ENCODE measurements around the gene CTIF.

CTIF gene

DNA sequence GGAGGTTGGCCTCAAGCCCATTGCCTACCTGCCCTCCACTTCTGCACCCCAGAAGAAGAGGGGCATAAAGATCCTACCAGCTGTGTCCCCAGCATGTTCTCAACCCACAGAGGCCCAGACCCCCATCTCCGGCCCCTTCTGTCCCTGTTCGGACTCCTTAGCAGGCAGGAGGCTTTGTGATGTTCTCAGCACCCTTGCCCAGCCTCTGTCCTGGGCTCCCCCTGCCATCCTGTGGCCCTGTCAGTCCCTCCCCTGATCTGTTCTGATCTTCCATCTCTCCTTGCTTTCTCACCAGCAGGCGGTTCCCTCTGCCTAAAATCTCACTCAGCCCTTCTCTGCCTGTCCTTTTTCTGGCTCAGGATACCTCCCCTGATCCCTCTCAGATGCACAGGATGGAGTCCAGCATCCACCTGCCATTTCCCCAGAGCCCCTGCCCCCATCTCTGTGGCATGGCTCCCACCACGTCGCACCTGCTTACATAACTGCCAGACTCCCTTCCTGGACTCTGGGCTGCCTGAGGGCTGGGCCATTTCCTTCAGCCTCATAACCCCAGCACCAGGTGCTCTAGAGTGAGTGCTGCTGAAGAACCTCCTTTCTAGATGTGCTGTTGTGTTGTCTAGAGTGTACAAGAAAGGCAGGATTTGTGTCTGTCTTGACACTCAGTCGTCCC, 134.0 kb downstream of the CTIF start:
- TF ChIP-seq, protein P1, sequence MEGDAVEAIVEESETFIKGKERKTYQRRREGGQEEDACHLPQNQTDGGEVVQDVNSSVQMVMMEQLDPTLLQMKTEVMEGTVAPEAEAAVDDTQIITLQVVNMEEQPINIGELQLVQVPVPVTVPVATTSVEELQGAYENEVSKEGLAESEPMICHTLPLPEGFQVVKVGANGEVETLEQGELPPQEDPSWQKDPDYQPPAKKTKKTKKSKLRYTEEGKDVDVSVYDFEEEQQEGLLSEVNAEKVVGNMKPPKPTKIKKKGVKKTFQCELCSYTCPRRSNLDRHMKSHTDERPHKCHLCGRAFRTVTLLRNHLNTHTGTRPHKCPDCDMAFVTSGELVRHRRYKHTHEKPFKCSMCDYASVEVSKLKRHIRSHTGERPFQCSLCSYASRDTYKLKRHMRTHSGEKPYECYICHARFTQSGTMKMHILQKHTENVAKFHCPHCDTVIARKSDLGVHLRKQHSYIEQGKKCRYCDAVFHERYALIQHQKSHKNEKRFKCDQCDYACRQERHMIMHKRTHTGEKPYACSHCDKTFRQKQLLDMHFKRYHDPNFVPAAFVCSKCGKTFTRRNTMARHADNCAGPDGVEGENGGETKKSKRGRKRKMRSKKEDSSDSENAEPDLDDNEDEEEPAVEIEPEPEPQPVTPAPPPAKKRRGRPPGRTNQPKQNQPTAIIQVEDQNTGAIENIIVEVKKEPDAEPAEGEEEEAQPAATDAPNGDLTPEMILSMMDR (IDR thresholded peaks at IDR 0.05; ENCODE audit: insufficient read depth, low read depth, low read length, missing control alignments), result no peak
- no peak overlapping the region for H3K4me3 ChIP-seq (ENCODE audit: low read depth, low read length)
- DNase-seq (ENCODE audit: low read depth), result no peak

DNA sequence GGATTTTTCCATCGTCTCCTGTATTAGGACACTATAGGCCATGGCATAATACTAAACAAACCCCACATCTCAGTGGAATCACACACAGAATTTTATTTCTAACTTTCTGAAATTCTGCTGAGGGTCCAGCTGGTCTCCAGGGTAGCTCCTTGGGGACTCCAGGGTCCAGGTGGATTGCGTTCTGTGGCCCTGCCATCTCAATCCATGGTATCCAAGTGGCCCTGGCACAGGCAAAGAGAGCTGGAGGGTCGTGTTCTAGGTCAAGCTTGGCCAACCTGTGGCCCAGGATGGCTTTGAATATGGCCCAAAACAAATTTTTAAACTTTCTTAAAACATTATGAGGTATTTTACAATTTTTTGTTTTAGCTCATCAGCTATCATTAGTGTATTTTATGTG, 134.6 kb downstream of the CTIF start:
- no peak for DNase-seq (ENCODE audit: low read depth)
- no peak overlapping the region for H3K4me3 ChIP-seq (ENCODE audit: low read depth, low read length)
- TF ChIP-seq, protein P1 (IDR thresholded peaks at IDR 0.05; ENCODE audit: insufficient read depth, low read depth, low read length, missing control alignments), result no peak

GRCh38 chr18:48673853-48674721, 135.3 kb downstream of the CTIF start:
- no peak overlapping the region for H3K4me3 ChIP-seq (ENCODE audit: low read depth, low read length)
- TF ChIP-seq, protein P1 (IDR thresholded peaks at IDR 0.05; ENCODE audit: insufficient read depth, low read depth, low read length, missing control alignments), result no peak
- DNase-seq (ENCODE audit: low read depth), result no peak

- TF ChIP-seq, protein P1 (IDR thresholded peaks at IDR 0.05; ENCODE audit: insufficient read depth, low read depth, low read length, missing control alignments), result no peak
These were observed 136.0 kb downstream of the CTIF start for GRCh38 chr18:48674758-48675351.

GRCh38 chr18:48675352-48675761, 136.5 kb downstream of the CTIF start:
- DNase-seq (ENCODE audit: low read depth), result peak; percentile 90
- no peak overlapping the region for H3K4me3 ChIP-seq (ENCODE audit: low read depth, low read length)
- TF ChIP-seq, protein P1 (IDR thresholded peaks at IDR 0.05; ENCODE audit: insufficient read depth, low read depth, low read length, missing control alignments), result peak; percentile 97

More at GRCh38 chr18:48674758-48675351, 136.0 kb downstream of the CTIF start:
- H3K4me3 ChIP-seq (ENCODE audit: low read depth, low read length), result no peak overlapping the region
- DNase-seq (ENCODE audit: low read depth), result no peak

- TF ChIP-seq, protein P1 (IDR thresholded peaks at IDR 0.05; ENCODE audit: insufficient read depth, low read depth, low read length, missing control alignments), result no peak
- DNase-seq (ENCODE audit: low read depth), result no peak
These were observed 137.1 kb downstream of the CTIF start for GRCh38 chr18:48675912-48676311.

More at GRCh38 chr18:48675912-48676311, 137.1 kb downstream of the CTIF start:
- H3K4me3 ChIP-seq (ENCODE audit: low read depth, low read length), result no peak overlapping the region
